Coronary artery (tissue), 2 donors: ENCODE measurements around the gene KBTBD13.

ENCODE experiments used
- DNase-seq: peaks from one replicate; pipeline ENCODE4 v3.0.0-alpha.2; 2017; ENCODE audit warnings: low spot score
- H3K27ac ChIP-seq, 2 donors: fragments of 200-600 bp; sonication (generic); one replicate each; pipeline ENCODE4 v1.5.1; 2016 to 2019
- H3K4me3 ChIP-seq: fragments of 200-600 bp; sonication (generic); 2 replicates; pipeline ENCODE4 v1.5.1; 2016; ENCODE audit warnings: mild to moderate bottlenecking, moderate library complexity
- CTCF ChIP-seq: fragments of 200-600 bp; sonication (generic); IDR thresholded peaks from one replicate; pipeline ENCODE4 v1.5.1; 2019; ENCODE audit warnings: antibody characterized with exemption

KBTBD13 gene

GRCh38 chr15:65076486-65077290, at the start of gene KBTBD13:
KBTBD13 (plus strand) TSS chr15:65076746; CDS start chr15:65076816, 70 bp downstream.
- peak within 1 kb of the TSS in 1 of 2 donors; percentile 59 for H3K27ac ChIP-seq
- no peak for TF ChIP-seq CTCF
- peak within 1 kb of the TSS; percentile 51 for H3K4me3 ChIP-seq
- no peak for DNase-seq

GRCh38 chr15:65026756-65027155, 49.8 kb upstream of the KBTBD13 start:
- H3K4me3 ChIP-seq, result no peak overlapping the region
- TF ChIP-seq CTCF, result no peak
- no peak for DNase-seq
- H3K27ac ChIP-seq, result no peak overlapping the region

- no peak for TF ChIP-seq CTCF
- Histone ChIP-seq H3K4me3 (peak overlapping the region; percentile 99), H3K27ac (no peak overlapping the region)
- DNase-seq, result no peak
These were observed 49.0 kb upstream of the KBTBD13 start for GRCh38 chr15:65027593-65027992.

- DNase-seq, result no peak
- H3K4me3 ChIP-seq, result peak overlapping the region; percentile 99
- no peak for TF ChIP-seq CTCF
- H3K27ac ChIP-seq, result no peak overlapping the region
These were observed 48.2 kb upstream of the KBTBD13 start for GRCh38 chr15:65028338-65028737.

- H3K27ac ChIP-seq, result peak within 1 kb of the TSS; percentile 29 to 87
- TF ChIP-seq CTCF, result no peak
- peak; percentile 90 for DNase-seq
- H3K4me3 ChIP-seq, result peak within 1 kb of the TSS; percentile 99
These were observed 47.4 kb upstream of the KBTBD13 start, which contains the start of gene MTFMT for GRCh38 chr15:65028921-65029735. MTFMT (minus strand) TSS chr15:65029639; CDS start chr15:65029613, 26 bp downstream.

- Histone ChIP-seq H3K4me3 (peak overlapping the region; percentile 99), H3K27ac (peak overlapping the region; percentile 29 to 87)
- no peak for DNase-seq
- TF ChIP-seq CTCF, result no peak
These were observed 46.8 kb upstream of the KBTBD13 start for GRCh38 chr15:65029736-65030208.
